H1 (cell line): Measurements from ENCODE around the gene CEP85.

Source experiments
- CEBPB ChIP-seq: IDR thresholded peaks from 2 replicates; pipeline ENCODE4 v1.6.1; 2012; ENCODE audit warnings: low read depth, low read length
- CTCF ChIP-seq, 3 experiments: IDR thresholded peaks; 1 replicate in 2 of 3; 2 replicates in 1 of 3; pipeline versions ENCODE4 v1.5.1 to v1.6.1; 2011; ENCODE audit warnings: low read length in 3 of 3, mild to moderate bottlenecking in 3 of 3, inconsistent platforms in 2 of 3, low read depth in 1 of 3, moderate library complexity in 1 of 3; ENCODE audit not compliant: insufficient read depth in 1 of 3; ENCODE audit errors: control extremely low read depth in 1 of 3
- EP300 ChIP-seq, 2 experiments: IDR thresholded peaks; 1 replicate in 1 of 2; 2 replicates in 1 of 2; pipeline ENCODE4 v1.6.1; 2011 to 2012; ENCODE audit warnings: low read depth in 2 of 2, low read length in 2 of 2, mild to moderate bottlenecking in 2 of 2, borderline replicate concordance in 1 of 2, inconsistent platforms in 1 of 2, moderate library complexity in 1 of 2
- HDAC2 ChIP-seq, 2 experiments: fragments of 300-600 bp in 1 of 2; sonication (generic) in 1 of 2; IDR thresholded peaks; 2 replicates each; pipeline ENCODE4 v1.6.1; 2011 to 2012; ENCODE audit warnings: low read depth in 2 of 2, low read length in 2 of 2, mild to moderate bottlenecking in 2 of 2, moderate library complexity in 2 of 2, borderline replicate concordance in 1 of 2, inconsistent platforms in 1 of 2
- JUND ChIP-seq: IDR thresholded peaks from 2 replicates; pipeline ENCODE4 v1.6.1; 2011; ENCODE audit warnings: mild to moderate bottlenecking, improper control_type of control experiment, low read length
- MAX ChIP-seq: IDR thresholded peaks from 2 replicates; pipeline ENCODE4 v1.6.1; 2012; ENCODE audit warnings: inconsistent platforms
- POLR2A ChIP-seq, 2 experiments: IDR thresholded peaks; 1 replicate in 1 of 2; 2 replicates in 1 of 2; pipeline ENCODE4 v1.6.1; 2011; ENCODE audit warnings: low read depth in 2 of 2, low read length in 2 of 2, mild to moderate bottlenecking in 2 of 2; ENCODE audit errors: control extremely low read depth in 1 of 2
- RNF2 ChIP-seq: fragments of 200-900, 300-1000 bp; sonication (generic); IDR thresholded peaks from 2 replicates; pipeline ENCODE4 v1.7.1; 2016; ENCODE audit warnings: borderline replicate concordance, low read depth, mild to moderate bottlenecking, antibody characterized with exemption, low read length; ENCODE audit not compliant: poor library complexity, severe bottlenecking; ENCODE audit errors: missing control alignments
- SP2 ChIP-seq: IDR thresholded peaks from 2 replicates; pipeline ENCODE4 v1.6.1; 2012; ENCODE audit warnings: mild to moderate bottlenecking, low read length, inconsistent platforms

- no peak for TF ChIP-seq POLR2A (IDR thresholded peaks at IDR 0.05; ENCODE audit: control extremely low read depth in 1 of 2, low read depth in 2 of 2, low read length in 2 of 2)
- no peak for TF ChIP-seq CTCF (IDR thresholded peaks at IDR 0.05; ENCODE audit: control extremely low read depth in 1 of 3, insufficient read depth in 1 of 3, low read depth in 1 of 3, low read length in 3 of 3)
- TF ChIP-seq CEBPB = no peak
- TF ChIP-seq HDAC2 (IDR thresholded peaks at IDR 0.05; ENCODE audit: borderline replicate concordance in 1 of 2, low read depth in 2 of 2, low read length in 2 of 2) = no peak
- TF ChIP-seq EP300 (IDR thresholded peaks at IDR 0.05; ENCODE audit: borderline replicate concordance in 1 of 2, low read depth in 2 of 2, low read length in 2 of 2) = no peak
- no peak for TF ChIP-seq SP2
- no peak for TF ChIP-seq JUND
- no peak for TF ChIP-seq RNF2
- TF ChIP-seq MAX = 0 out of 2 replicates have a peak, but pooled peaks have one; percentile 5
Measured at GRCh38 chr1:26281091-26281958, 47.3 kb downstream of the CEP85 start.
